ENCODE results near the gene OR2Y1.
"Not testable (repeated sequence)": the region's sequence is repeated elsewhere in the genome, so short reads cannot be mapped to it uniquely, and the experiment has no call there.

OR2Y1 gene, protein sequence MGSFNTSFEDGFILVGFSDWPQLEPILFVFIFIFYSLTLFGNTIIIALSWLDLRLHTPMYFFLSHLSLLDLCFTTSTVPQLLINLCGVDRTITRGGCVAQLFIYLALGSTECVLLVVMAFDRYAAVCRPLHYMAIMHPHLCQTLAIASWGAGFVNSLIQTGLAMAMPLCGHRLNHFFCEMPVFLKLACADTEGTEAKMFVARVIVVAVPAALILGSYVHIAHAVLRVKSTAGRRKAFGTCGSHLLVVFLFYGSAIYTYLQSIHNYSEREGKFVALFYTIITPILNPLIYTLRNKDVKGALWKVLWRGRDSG

DNA sequence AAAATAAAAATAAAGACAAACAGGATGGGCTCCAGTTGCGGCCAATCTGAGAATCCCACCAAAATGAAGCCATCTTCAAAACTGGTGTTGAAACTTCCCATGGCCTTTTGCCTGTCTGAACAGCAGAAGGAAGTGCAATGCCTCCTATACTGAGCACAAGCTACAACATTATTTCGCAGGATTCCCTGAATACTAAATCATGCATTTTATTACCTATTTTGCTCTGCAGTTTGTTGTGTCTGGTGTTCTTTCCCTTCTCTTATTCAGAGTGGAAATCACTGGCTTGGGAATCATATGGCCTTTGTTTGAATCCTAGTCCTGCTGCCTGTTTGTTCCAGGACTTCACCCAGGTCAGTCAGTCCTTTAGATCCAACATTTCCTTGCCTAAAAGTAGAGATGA is at the start of gene OR2Y1:
Gene OR2Y1, minus strand, starts transcription at position 101 of the 400 bp plus-strand sequence. Its CDS starts 0 bp downstream, at position 101.
- no peak for DNase-seq

DNA sequence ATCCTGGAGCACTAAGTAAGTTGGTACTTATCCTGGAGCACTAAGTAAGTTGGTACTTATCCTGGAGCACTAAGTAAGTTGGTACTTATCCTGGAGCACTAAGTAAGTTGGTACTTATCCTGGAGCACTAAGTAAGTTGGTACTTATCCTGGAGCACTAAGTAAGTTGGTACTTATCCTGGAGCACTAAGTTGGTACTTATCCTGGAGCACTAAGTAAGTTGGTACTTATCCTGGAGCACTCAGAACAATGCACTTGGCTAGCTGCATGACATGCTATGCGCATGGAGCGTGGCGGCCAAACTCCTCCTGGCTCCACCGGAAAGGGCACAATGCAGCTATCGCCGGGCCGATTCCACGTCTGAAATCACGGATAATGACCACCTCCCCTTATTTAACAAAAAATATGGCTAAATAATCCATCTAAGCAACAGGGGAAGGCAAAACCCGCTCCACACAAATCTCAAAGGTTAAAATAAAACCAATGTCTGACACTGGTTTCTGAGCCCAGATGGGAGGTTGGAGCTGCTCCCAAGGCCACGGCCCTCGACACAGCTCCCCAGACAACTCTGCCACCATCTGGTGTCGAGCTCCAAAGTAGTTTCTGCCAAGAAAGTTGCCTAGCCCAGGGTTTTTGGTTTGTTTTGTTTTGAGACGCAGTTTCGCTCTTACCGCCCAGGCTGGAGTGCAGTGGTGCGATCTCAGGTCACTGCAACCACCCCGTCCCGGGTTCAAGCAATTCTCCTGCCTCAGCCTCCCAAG is 49.0 kb upstream of the OR2Y1 start:
- not testable (repeated sequence) for DNase-seq

GRCh38 chr5:180787711-180788431 is 48.0 kb upstream of the OR2Y1 start:
- no peak for DNase-seq

DNA sequence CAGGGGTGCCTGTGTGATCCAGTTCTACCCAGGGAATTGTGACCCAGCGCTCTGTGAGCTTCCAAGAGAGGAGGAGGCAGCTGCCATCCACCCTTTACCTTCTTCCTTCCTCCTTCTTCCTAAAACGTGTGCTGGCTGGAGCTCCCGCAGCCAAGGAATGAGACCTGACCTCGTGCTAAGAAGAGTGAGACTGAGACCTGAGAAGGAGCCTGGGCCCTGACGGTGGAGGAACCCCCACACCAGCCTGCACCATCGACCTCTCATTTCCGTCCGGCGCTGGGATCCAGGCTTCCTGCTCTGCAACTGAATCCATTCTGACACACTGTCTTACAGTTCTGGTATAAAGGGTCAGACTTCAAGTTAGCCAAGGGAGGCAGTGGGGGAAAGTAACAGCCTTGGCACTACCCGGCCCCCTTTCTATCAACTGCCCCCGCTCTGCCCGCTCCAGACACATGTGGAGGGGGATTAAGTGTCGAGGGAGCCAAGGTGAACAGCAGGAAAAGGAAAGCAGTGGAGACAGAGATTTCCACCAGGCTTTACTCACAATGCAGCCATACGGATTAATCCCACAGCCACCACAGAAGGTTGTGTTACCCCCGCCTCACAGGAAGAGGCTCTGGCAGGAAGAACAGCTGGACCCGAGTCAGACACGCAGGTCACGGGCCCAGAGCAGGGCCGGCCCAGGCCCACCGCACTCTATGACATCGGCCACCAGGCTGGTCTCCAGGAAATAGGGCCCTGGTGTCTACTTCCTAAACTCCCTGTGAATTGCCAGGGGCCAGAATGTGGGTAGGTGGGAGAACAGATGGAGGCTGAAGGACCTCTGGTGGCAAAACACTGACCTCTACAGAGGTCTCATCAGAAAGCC is 46.9 kb upstream of the OR2Y1 start:
- DNase-seq, result no peak

DNA sequence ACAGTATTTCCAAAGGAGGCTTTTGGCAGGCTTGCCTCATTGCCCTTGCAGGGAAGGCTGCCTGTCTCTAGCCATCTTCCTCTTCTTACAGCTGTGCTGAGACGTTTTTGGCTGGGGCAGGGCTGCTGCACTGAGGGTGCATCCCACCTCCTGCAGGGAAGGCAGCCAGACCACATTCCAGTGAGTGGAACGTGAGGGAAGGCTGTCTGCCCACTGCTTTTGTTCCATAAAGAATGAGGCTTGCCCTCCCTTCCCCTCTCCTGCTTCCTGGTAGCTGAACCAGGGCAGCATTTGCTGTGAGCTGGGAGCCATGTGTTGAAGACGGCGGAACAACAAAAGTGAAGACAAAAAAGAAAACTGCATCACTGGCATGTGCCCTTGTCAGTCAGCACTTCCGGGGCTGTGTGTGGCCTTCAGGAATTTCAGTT is 46.0 kb upstream of the OR2Y1 start:
- DNase-seq, result no peak

GRCh38 chr5:180785121-180785781 is 45.4 kb upstream of the OR2Y1 start:
- no peak for DNase-seq

- peak; percentile 81 for DNase-seq
Observed at GRCh38 chr5:180784497-180785097, 44.7 kb upstream of the OR2Y1 start.

- DNase-seq, result no peak
Observed at GRCh38 chr5:180783340-180784052, 43.6 kb upstream of the OR2Y1 start.

- no peak for DNase-seq
Observed at GRCh38 chr5:180782748-180783147, 42.9 kb upstream of the OR2Y1 start.

GRCh38 chr5:180781900-180782326 is 42.1 kb upstream of the OR2Y1 start:
- DNase-seq, result not testable (repeated sequence)

DNA sequence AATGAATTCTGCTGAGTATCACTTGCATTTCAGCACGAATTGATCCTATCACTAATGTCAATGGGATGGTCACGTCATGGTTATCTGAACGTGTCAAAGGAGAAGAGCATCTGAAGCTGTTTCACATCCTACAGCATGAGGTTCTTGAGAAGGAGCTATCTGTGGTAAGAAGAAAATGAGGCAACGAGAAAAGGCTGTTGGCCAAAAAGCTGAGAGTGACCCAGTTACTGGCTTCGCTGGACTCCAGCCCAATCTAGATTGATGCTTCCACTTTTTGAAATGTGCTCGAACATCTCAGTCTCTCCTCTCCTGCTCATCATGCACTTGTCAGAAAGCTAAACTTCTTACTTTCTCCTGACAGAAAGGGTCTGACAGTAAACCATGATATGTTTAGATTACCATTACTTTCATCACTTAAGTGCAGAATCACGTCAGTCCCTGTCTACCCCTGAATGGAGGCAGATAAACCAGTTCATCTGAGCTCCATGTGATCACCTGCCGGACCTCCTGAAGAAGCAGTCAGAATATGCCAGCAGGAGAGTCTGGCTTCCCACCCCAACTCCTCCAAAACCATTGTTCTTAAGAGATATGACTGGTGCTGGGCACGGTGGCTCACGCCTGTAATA is 40.2 kb upstream of the OR2Y1 start:
- no peak for DNase-seq

DNA sequence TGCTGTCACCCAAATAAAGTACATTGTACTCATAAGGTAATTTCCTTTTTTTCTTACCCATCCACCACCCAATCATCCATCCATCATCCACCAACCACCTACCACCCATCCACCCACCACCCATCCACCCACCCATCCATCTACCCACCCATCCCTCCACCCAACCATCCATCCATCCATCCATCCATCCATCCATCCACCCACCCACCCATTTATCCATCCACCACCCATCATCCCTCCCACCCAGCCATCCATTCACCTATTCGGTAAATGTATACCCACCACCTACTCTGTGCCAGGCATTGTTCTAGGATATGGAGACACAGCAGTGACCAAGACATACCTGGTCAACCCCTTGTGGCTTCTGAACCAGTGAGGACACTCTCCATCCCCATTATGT is 37.6 kb upstream of the OR2Y1 start:
- DNase-seq, result no peak

DNA sequence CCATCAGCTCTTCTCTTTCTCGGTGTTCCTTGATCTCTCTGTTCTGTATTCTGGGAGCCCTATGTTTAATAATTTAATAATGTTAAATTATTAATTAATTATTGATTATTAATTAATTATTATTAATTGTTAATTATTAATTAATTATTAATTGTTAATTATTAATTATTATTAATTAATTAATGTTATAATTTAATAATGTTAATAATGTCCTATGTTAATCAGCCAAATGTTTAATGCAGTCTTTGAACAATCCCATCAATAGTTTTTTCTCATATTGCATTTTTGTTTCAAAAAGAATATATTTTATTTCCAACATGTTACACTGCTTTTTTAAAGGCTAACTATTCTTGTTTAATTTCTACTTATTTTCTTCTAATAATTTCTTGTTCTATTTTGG is 36.5 kb upstream of the OR2Y1 start:
- DNase-seq, result no peak

DNA sequence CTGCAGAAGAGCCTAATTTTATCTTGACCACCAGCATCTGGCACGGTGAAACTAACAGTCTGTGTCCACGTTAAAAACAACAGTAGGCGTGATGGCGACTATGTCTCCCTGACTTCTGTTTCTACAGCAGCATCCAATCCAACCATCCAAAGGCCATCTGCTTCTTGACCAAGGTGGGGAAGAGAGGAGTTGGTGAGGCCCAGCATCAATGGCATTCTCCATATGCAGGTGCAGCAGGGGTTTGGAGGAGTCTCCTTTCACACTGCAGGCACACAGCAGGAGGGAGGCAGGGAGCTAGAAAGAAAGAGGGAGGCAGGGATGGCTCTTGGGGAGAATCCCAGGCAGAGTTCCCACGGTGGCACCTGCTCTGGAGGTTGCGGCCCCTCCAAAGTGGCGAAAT is 35.8 kb upstream of the OR2Y1 start:
- no peak for DNase-seq

DNA sequence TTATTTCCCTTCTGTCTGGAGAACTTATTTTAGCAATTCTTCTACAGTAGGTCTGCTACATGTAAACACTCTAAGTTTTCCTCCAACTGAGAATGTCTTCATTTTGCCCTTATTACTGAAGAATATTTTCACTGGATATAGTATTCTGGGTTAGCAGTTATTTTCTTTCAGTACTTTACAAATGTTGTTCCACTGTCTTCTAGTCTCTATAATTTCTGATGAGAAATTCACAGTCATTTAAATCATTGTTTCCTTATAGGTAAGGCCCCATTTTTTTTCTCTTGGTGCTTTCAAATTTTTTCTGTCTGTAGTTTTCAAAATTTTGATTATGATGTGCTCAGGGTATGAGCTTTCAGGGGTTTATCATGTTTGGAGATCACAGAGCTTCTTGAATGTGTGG is 32.0 kb upstream of the OR2Y1 start:
- DNase-seq, result no peak

DNA sequence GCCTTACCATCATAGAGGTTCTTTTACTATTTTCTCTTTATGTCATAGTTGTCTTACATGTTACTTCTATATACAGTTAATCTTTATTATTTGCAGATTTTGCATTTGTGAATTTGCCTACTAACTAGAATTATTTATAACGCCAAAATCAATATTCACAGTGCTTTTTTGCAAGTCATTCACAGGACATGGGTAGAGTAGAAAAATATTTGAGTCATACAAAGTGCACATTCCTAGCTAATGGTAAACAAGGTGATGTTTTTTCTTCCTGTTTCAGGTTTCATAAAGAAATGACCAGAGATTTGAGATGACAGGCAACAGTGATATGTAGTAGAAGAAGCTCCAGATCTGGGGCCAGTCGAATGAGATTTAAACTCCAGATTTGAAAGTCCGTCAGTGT is 30.0 kb upstream of the OR2Y1 start:
- no peak for DNase-seq

GRCh38 chr5:180755601-180756000 is 15.7 kb upstream of the OR2Y1 start:
- DNase-seq, result no peak

GRCh38 chr5:180744253-180744652 is 4.4 kb upstream of the OR2Y1 start:
- no peak for DNase-seq

- DNase-seq, result no peak
Observed at GRCh38 chr5:180742727-180743126, 2.9 kb upstream of the OR2Y1 start.

DNA sequence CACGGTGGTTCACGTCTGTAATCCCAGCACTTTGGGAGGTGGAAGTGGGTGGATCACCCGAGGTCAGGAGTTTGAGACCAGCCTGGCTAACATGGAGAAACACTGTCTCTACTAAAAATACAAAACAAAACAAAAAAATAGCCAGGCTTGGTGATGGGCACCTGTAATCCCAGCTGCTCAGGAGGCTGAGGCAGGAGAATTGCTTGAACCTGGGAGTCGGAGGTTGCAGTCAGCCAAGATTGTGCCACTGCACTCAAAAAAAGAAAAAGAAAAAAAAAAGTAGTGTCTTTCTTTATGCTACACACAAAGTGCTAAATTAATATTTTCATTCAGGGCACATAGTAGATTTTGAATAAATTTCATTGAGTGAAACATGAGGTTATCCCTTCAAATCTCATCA is 1.1 kb upstream of the OR2Y1 start:
- not testable (repeated sequence) for DNase-seq

DNA sequence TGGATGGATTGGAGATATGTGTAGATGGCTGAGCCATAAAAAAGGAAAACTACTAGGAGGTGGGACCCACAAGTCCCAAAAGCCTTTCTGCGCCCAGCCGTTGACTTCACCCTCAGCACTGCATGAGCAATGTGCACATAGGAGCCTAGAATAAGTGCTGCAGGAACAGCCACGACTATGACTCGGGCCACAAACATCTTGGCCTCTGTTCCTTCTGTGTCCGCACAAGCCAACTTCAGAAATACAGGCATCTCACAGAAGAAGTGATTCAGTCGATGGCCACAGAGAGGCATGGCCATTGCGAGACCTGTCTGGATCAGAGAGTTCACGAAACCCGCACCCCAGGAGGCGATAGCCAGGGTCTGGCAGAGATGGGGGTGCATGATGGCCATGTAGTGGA is 587 bp downstream of the OR2Y1 start:
- DNase-seq, result no peak

Data from CD4-positive, alpha-beta T cell treated with Interleukin-21 for 1 hour (primary cell).